GM23248 (cell line): Measurements from ENCODE around the gene DET1.

Experiments used
- EZH2 ChIP-seq: fragments of 200-600 bp; sonication (generic); IDR thresholded peaks from 2 replicates; pipeline ENCODE4 v1.6.1; 2018; ENCODE audit warnings: antibody characterized with exemption, mild to moderate bottlenecking; ENCODE audit not compliant: insufficient read depth, poor library complexity, severe bottlenecking
- EZH2phosphoT487 ChIP-seq: fragments of 200-600 bp; sonication (generic); IDR thresholded peaks from 2 replicates; pipeline ENCODE4 v1.6.1; 2018; ENCODE audit warnings: antibody characterized with exemption, moderate library complexity, mild to moderate bottlenecking, low read depth; ENCODE audit not compliant: insufficient read depth

DNA sequence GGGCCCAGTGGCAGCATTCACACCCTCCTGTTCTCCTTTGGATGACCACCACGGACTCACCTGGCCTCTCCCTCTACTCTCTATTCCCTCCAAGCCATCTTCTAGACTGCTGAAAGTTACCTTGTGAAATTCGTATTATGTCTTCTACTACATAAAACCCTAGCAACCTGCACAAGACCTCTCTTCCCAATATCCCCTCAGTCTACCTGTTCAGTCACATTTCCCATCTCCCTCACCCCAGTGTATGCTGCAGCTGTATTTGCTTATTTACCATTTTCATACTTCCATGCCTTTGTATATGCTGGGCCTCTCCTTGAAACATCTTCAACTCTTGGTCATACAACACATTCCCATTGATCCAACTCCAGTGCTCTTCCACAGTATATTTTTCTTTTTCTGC is 35.3 kb downstream of the DET1 start:
- no peak for TF ChIP-seq EZH2
- no peak for TF ChIP-seq EZH2phosphoT487
